ENCODE data around the gene IMPACT.

GRCh38 chr18:24466771-24467170, 40.3 kb downstream of the IMPACT start:
- no peak for TF ChIP-seq POLR2A (IDR thresholded peaks at IDR 0.05; ENCODE audit: low read depth, low read length)
- TF ChIP-seq CHD1 (IDR thresholded peaks at IDR 0.05; ENCODE audit: low read depth, low read length) = no peak
- TF ChIP-seq, protein P1, sequence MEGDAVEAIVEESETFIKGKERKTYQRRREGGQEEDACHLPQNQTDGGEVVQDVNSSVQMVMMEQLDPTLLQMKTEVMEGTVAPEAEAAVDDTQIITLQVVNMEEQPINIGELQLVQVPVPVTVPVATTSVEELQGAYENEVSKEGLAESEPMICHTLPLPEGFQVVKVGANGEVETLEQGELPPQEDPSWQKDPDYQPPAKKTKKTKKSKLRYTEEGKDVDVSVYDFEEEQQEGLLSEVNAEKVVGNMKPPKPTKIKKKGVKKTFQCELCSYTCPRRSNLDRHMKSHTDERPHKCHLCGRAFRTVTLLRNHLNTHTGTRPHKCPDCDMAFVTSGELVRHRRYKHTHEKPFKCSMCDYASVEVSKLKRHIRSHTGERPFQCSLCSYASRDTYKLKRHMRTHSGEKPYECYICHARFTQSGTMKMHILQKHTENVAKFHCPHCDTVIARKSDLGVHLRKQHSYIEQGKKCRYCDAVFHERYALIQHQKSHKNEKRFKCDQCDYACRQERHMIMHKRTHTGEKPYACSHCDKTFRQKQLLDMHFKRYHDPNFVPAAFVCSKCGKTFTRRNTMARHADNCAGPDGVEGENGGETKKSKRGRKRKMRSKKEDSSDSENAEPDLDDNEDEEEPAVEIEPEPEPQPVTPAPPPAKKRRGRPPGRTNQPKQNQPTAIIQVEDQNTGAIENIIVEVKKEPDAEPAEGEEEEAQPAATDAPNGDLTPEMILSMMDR (conservative IDR thresholded peaks at IDR 0.05; ENCODE audit: low read depth, low read length) = no peak
- no peak for TF ChIP-seq MAZ (IDR thresholded peaks at IDR 0.05; ENCODE audit: borderline replicate concordance, low read depth, low read length)
- TF ChIP-seq RAD21 (IDR thresholded peaks at IDR 0.05; ENCODE audit: low read length) = no peak
- TF ChIP-seq SMC3 (IDR thresholded peaks at IDR 0.05; ENCODE audit: low read depth, low read length) = no peak
- TF ChIP-seq, protein P2, sequence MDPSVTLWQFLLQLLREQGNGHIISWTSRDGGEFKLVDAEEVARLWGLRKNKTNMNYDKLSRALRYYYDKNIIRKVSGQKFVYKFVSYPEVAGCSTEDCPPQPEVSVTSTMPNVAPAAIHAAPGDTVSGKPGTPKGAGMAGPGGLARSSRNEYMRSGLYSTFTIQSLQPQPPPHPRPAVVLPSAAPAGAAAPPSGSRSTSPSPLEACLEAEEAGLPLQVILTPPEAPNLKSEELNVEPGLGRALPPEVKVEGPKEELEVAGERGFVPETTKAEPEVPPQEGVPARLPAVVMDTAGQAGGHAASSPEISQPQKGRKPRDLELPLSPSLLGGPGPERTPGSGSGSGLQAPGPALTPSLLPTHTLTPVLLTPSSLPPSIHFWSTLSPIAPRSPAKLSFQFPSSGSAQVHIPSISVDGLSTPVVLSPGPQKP (IDR thresholded peaks at IDR 0.05; ENCODE audit: borderline replicate concordance, low read depth, low read length) = no peak
- TF ChIP-seq RCOR1 (IDR thresholded peaks at IDR 0.05; ENCODE audit: insufficient replicate concordance, low read length) = no peak
- TF ChIP-seq MXI1 (IDR thresholded peaks at IDR 0.05; ENCODE audit: borderline replicate concordance, low read depth, low read length) = no peak
